KMS-11 (cell line): ENCODE measurements around the gene CBLB.

Source experiments
- H2AFZ ChIP-seq: fragments of 200-600 bp; sonication (generic); 2 replicates; pipeline ENCODE4 v1.6.1; 2016; ENCODE audit warnings: antibody characterized with exemption, mixed run types, low read depth
- H3K27ac ChIP-seq: fragments of 200-600 bp; sonication (generic); 2 replicates; pipeline ENCODE4 v1.6.1; 2016; ENCODE audit warnings: mild to moderate bottlenecking, mixed run types
- H3K27me3 ChIP-seq: fragments of 200-600 bp; sonication (generic); 2 replicates; pipeline ENCODE4 v1.6.1; 2017; ENCODE audit warnings: mild to moderate bottlenecking, low read depth, mixed run types, moderate library complexity; ENCODE audit not compliant: insufficient read depth
- H3K36me3 ChIP-seq: fragments of 200-600 bp; sonication (generic); 2 replicates; pipeline ENCODE4 v1.6.1; 2017; ENCODE audit warnings: mild to moderate bottlenecking, mixed run types; ENCODE audit not compliant: insufficient read depth
- H3K4me1 ChIP-seq: fragments of 200-600 bp; sonication (generic); 2 replicates; pipeline ENCODE4 v1.6.1; 2016; ENCODE audit warnings: mild to moderate bottlenecking, low read depth, mixed run types; ENCODE audit not compliant: poor library complexity, severe bottlenecking
- H3K4me2 ChIP-seq: fragments of 200-600 bp; sonication (generic); 2 replicates; pipeline ENCODE4 v1.7.0; 2016; ENCODE audit warnings: mild to moderate bottlenecking, mixed run types
- H3K4me3 ChIP-seq: fragments of 200-600 bp; sonication (generic); IDR thresholded peaks from 2 replicates; pipeline ENCODE4 v1.6.1; 2017; ENCODE audit warnings: low read depth, low read length, mixed read lengths; ENCODE audit not compliant: insufficient read depth
- H3K79me2 ChIP-seq: fragments of 200-600 bp; sonication (generic); 2 replicates; pipeline ENCODE4 v1.6.1; 2016; ENCODE audit warnings: low read depth, mixed run types; ENCODE audit not compliant: insufficient read depth
- H3K9ac ChIP-seq: fragments of 200-600 bp; sonication (generic); 2 replicates; pipeline ENCODE4 v1.6.1; 2016; ENCODE audit warnings: mild to moderate bottlenecking, mixed run types
- H4K20me1 ChIP-seq: fragments of 200-600 bp; sonication (generic); 2 replicates; pipeline ENCODE4 v1.6.1; 2016; ENCODE audit warnings: mild to moderate bottlenecking, mixed run types; ENCODE audit not compliant: insufficient read depth
- TF ChIP-seq, protein P1 (sequence below): fragments of 200-600 bp; sonication (generic); conservative IDR thresholded peaks from 2 replicates; pipeline ENCODE4 v1.6.1; 2017; ENCODE audit warnings: low read depth, mild to moderate bottlenecking, antibody characterized with exemption, low read length, moderate library complexity, mixed read lengths

The CBLB gene

DNA sequence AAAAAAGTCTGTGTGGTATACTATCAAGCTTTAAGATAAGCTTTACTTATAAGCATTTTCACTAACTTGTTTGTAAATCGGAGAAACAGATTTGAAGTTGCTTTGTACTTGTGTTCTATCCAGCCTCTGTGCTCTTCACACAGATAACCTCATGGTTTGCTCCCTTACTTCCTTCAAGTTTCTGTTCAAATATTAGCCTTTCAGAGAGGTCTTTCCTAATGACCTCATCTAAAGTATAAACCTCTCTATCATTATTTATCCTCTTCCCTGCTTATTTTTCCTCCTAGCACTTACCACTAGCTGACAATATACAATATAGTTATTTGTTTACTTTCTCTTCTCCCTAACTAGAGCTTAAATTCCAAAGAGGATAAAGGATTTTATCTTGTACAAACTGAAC lies 180.0 kb downstream of the CBLB start:
- Histone ChIP-seq H3K79me2 (no peaks in the 10 kb centered on the region), H3K4me3 (no peak overlapping the region), H3K9ac (no peak overlapping the region), H3K27ac (no peak overlapping the region), H3K27me3 (no peaks in the 10 kb centered on the region), H2AFZ (no peak overlapping the region), H3K4me2 (no peak overlapping the region), H3K36me3 (no peaks in the 10 kb centered on the region), H3K4me1 (no peaks in the 10 kb centered on the region), H4K20me1 (no peaks in the 10 kb centered on the region)
- TF ChIP-seq, protein P1, sequence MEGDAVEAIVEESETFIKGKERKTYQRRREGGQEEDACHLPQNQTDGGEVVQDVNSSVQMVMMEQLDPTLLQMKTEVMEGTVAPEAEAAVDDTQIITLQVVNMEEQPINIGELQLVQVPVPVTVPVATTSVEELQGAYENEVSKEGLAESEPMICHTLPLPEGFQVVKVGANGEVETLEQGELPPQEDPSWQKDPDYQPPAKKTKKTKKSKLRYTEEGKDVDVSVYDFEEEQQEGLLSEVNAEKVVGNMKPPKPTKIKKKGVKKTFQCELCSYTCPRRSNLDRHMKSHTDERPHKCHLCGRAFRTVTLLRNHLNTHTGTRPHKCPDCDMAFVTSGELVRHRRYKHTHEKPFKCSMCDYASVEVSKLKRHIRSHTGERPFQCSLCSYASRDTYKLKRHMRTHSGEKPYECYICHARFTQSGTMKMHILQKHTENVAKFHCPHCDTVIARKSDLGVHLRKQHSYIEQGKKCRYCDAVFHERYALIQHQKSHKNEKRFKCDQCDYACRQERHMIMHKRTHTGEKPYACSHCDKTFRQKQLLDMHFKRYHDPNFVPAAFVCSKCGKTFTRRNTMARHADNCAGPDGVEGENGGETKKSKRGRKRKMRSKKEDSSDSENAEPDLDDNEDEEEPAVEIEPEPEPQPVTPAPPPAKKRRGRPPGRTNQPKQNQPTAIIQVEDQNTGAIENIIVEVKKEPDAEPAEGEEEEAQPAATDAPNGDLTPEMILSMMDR = no peak

DNA sequence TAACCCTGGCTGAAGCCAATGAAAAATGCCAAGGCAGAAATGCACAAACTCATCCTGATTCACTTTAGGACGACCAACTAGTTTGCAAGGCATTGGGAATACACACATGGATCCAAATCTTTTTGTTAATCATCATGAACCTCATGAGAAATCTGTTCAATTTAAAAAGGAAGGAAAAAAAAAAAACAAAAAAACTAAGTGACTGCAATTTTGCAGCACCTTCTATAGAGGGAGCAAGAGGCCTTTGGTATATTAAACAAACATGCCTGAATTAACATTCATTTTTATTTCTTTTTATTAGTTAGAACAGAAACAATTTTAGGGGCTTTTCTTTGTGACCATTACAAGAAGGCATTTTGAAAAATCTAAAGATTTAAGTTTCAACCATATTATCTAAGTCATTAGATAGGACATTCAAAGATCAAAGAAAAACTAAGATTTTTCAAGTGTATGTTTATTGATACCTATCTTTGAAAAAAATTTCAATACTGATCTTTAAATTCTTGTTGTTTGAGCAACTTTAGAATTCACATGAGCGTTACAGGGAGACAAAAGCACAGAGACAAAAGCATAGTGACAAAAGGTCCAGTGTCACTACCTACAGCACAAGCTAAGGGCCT lies 182.4 kb downstream of the CBLB start:
- Histone ChIP-seq H4K20me1 (no peaks in the 10 kb centered on the region), H3K27me3 (no peaks in the 10 kb centered on the region), H3K4me2 (no peak overlapping the region), H3K79me2 (no peaks in the 10 kb centered on the region), H2AFZ (no peak overlapping the region), H3K9ac (no peak overlapping the region), H3K36me3 (no peaks in the 10 kb centered on the region), H3K27ac (no peak overlapping the region), H3K4me1 (no peaks in the 10 kb centered on the region), H3K4me3 (no peak overlapping the region)
- TF ChIP-seq, protein P1 = peak; percentile 78

DNA sequence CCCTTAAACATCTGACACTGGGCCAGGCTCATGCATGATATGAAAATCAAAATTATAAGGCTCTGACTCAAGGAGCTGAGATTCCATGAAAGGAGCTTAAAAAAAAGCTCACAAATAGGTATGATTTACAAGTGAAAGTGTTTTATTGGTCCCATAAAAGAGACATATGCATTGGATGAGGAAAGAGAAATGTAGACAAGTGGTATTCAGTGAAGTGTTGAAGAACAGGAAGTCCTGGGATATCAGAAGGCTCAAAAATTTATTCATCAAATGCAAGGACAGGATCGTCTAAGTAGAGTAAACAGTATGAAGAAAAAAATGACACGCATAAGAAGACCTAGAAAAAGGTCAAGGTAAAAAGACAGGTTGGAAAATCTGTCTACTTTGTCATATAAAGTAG lies 188.9 kb downstream of the CBLB start:
- Histone ChIP-seq H3K36me3 (no peaks in the 10 kb centered on the region), H4K20me1 (no peaks in the 10 kb centered on the region), H3K27me3 (no peaks in the 10 kb centered on the region), H3K79me2 (no peaks in the 10 kb centered on the region), H3K4me3 (no peak overlapping the region), H3K9ac (no peak overlapping the region), H2AFZ (no peak overlapping the region), H3K27ac (no peak overlapping the region), H3K4me1 (no peaks in the 10 kb centered on the region), H3K4me2 (no peak overlapping the region)
- TF ChIP-seq, protein P1 = no peak

DNA sequence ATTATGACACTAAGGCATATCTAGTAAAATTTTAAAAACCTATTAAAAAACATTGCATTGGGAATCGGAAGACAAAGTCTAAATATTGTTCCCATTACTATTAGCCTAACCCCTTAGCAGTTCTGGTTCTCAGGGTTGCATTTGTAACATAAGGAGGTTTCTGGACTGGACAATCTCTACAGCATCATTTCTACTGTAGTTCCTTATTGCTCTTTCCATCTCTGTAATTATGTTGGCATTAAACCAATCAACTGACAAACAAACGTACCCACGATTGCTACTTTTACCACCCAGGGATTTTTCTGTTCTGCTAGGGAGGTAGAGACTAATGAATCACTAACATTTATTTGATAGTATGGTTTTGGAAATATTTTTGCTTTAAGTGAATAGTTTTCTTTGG lies 190.8 kb downstream of the CBLB start:
- no peaks in the 10 kb centered on the region for H3K4me1 ChIP-seq
- no peak overlapping the region for H3K27ac ChIP-seq
- H2AFZ ChIP-seq = no peak overlapping the region
- H3K9ac ChIP-seq = no peak overlapping the region
- TF ChIP-seq, protein P1 = no peak
- H4K20me1 ChIP-seq = no peaks in the 10 kb centered on the region
- H3K79me2 ChIP-seq = no peaks in the 10 kb centered on the region
- no peaks in the 10 kb centered on the region for H3K27me3 ChIP-seq
- H3K36me3 ChIP-seq = no peaks in the 10 kb centered on the region
- H3K4me2 ChIP-seq = no peak overlapping the region
- H3K4me3 ChIP-seq = no peak overlapping the region
